Stimulated activated CD4-positive, alpha-beta T cell treated with anti-CD3 and anti-CD28 coated beads, Interleukin-4, amount 100 ng/mL, for 24 hours (primary cell): ENCODE data around the gene PRR22.
"Not testable (repeated sequence)": the region's sequence is repeated elsewhere in the genome, so short reads cannot be mapped to it uniquely, and the experiment has no call there.

Experiments used
- DNase-seq: peaks from one replicate; pipeline ENCODE4 v3.0.0-alpha.2; 2020

The PRR22 gene

DNA sequence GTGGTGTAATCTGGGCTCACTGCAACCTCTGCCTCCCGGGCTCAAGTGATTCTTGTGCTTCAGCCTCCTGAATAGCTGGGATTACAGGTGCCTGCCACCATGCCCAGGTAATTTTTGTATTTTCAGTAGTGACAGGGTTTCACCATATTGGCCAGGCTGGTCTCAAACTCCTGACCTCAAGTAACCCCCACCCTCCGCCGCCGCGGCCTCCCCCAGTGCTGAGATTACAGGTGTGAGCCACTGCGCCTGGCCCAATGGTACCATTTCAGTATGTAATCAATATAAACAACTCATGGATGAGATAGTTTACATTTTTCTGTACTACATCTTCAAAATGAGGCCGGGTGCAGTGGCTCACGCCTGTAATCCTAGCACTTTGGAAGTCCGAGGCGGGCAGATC lies 39.5 kb downstream of the PRR22 start:
- not testable (repeated sequence) for DNase-seq

GRCh38 chr19:5743630-5744029 lies 40.9 kb downstream of the PRR22 start:
- DNase-seq = no peak

GRCh38 chr19:5742051-5742450 lies 42.5 kb downstream of the PRR22 start:
- no peak for DNase-seq

DNA sequence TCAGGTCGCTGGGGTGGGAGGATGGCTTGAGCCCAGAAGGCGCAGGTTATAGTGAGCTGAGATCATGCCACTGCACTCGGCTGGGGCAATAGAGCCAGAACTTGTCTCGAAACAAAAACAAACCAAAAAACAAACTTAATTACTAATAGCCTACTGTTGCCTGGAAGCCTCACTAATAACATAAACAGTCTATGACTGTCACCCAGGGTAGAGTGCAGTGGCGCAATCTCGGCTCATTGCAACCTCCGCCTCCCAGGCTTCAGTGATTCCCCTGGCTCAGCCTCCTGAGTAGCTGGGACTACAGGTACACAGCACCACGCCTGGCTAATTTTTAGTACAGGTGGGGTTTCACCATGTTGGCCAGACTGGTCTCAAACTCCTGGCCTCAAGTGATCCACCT lies 46.1 kb downstream of the PRR22 start:
- no peak for DNase-seq

DNA sequence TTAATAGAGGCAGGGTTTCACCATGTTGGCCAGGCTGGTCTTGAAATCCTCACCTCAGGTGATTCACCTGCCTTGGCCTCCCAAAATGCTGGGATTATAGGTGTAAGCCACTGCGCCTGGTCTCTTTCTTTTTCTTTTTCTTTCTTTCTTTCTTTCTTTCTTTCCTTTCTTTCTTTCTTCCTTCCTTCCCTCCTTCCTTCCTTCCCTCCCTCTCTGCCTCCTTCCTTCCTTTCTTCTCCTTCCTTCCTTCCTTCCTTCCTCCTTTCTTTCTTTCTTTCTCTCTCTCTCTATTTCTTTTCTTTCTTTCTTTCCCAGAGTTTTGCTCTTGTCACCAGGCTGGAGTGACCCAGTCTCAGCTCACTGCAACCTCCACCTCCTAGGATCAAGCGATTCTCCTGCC lies 51.4 kb downstream of the PRR22 start:
- DNase-seq = not testable (repeated sequence)
